GM19438 (cell line): ENCODE data around the gene P3H3.

Source experiments
- ATAC-seq: cut with Tn5 transposase; IDR thresholded peaks from one replicate; pipeline ENCODE4 v1.9.1; 2021; ENCODE audit warnings: low read depth; ENCODE audit not compliant: unreplicated experiment

P3H3 gene

DNA sequence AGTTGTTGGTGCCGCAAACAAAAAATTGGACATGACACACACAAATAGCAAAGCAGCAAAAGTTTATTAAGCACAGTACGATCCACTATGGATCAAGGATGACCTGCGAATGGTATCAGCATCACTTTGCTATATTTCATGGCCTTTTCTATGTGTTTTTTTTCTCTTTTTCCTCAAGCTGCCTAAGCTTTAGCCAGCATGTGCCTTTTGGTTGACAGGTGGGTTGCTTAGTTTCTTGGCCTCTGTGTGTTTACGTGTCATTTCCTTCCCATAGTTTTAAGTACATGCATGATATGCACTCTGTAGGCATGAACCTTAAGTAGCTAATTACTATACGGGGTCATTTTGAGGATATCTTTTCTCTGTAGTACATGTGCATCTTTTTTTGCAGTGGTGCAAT lies 29.1 kb upstream of the P3H3 start:
- no peak for ATAC-seq

DNA sequence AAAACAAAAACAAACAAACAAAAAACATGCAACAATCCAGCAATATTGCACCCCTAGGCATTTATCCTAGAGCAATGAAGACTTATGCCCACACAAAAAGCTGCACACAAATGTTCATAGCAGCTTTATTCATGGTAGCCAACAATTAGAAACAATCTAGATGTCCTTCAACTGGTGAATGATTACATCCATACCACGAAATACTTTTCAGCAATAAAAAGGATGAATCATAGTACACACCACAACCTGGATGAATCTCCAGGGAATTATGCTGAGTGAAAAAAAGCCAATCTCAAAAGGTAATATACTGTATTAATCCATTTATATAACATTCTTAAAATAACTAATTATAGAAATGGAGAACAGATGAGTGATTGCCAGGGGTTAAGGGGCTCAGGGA lies 21.0 kb upstream of the P3H3 start:
- no peak for ATAC-seq

DNA sequence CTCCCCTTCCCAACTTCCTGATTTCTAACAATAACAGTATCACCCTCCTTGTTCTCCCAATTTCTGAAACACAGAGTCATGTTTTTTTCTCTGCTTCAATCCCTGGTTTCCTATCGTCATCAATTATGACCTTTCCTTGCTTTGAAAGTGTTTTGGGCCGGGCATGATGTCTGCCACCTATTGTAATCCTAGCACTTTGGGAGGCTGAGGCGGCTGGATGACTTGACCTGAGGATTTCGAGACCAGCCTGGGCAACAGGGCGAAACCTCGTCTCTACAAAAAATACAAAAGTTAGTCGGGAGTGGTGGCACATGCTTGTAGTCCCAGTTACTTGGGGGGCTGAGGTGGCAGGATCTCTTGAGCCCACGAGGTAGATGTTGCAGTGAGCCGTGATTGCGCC lies 19.2 kb upstream of the P3H3 start:
- no peak for ATAC-seq

DNA sequence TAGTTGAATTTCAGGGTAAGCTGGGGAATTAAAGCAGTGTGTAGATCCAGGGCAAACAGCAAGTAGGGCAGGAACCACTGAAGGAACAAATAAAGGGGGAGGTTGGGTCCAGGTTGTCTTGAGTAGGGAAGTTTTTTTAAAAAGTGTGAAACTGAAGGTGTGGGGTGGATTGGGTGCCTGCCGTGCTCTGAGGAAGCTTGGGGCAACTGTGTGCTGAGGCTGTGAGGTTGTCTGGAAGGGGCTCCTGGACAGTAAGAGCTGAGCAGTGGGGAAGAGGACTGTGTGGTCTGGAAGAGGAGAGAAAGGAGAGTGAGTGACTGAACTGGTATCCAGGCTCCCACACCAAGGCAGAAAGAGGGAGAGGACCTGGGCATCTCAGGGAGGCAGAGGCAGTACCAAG lies 17.4 kb upstream of the P3H3 start:
- ATAC-seq = no peak

DNA sequence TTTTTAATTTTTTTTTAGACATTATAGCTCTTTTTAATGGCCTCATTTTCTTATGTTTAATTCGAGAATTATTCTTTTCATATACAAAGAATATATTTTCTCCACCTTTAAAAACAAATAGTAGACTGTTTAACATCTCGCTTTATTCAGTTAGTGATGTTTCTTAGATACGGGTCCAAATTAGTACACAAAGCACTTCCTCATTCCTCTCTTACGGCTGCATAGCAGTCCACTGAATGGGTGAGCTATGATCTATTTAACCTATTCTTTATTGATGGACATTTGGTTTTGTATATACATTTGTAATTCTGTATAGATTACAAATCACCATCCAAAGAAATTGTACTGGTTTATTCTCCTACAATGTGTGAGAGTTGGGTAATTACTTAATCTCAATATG lies 14.8 kb upstream of the P3H3 start:
- no peak for ATAC-seq

DNA sequence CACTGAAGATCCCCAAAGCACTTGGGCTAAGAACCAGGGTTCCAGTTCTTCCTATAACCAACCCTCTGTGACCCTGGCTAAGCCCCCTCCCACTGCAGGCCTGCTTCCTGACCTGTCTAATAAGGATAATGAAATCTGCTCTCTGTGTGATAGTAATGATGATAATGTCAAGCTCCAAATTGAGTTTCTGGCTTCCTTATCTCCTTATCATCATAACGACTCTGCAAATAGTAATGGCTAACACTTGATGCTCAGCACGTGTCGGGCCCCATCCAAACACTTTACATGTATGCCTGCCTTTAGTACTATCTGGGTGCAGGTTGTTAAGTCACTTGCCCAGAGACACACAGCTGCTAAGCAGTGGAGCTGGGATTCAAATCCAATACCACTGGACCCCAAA lies 11.6 kb upstream of the P3H3 start:
- ATAC-seq = no peak

DNA sequence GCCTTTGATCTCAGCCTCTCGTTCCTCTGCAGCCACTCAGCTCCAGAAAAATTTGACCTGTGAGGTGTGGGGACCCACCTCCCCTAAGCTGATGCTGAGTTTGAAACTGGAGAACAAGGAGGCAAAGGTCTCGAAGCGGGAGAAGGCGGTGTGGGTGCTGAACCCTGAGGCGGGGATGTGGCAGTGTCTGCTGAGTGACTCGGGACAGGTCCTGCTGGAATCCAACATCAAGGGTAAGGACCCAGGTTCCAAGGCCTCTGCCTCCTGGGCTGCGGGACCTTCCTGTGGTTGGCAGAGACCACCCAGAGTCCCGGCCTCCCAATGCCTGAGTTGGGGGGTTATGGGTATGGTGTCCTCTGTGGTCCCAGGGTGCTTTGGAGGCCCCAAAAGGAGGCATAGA lies 11.1 kb upstream of the P3H3 start:
- ATAC-seq = no peak

DNA sequence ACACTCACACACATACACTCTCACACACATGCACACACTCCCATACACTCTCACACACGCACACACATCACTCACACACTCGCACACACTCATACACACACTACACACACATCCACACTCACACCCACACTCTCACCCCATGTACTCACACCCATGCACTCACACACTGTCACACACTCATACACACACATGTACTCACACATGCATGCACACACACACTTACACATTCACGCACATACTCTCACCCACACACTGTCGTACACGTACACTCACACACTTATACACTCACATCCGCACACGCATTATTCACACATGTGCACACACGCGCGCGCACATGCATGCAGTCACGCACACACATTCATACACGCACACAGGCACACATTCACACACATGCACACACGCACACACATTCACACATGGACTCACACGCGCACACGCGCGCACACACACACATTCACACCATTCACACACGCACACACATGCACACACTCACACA lies 10.5 kb upstream of the P3H3 start:
- no peak for ATAC-seq

DNA sequence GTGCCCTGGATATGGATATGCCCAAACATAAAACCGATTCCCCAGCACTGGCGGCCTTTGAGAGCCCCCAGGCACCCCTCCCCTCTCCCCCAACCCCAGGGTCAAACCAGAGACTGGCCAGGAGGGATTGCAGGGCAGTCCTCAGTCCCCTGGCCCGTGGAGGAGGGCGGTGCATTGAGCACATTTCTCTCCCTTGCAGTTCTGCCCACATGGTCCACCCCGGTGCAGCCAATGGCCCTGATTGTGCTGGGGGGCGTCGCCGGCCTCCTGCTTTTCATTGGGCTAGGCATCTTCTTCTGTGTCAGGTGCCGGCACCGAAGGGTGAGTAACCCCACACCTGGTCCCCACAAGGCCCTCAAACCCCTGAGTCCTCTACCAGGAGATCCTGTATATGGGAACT lies 10.0 kb upstream of the P3H3 start:
- no peak for ATAC-seq

DNA sequence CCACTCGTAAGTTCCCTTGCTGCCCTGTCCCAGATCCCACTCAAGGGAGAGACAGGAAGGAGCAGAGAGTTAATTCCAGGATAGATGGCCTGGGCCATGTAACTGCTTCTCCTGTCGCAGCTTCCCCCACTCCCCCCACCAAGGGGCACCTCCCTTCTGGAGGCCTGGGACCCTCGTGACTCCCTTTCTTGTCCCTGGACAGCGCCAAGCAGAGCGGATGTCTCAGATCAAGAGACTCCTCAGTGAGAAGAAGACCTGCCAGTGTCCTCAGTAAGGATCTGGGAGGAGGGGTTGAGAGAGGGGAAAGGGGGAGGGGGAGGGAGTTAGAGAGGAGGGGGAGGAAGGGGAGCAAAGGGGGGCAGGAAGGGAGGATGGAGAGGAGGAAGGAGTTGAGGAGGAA lies 9.6 kb upstream of the P3H3 start:
- no peak for ATAC-seq

DNA sequence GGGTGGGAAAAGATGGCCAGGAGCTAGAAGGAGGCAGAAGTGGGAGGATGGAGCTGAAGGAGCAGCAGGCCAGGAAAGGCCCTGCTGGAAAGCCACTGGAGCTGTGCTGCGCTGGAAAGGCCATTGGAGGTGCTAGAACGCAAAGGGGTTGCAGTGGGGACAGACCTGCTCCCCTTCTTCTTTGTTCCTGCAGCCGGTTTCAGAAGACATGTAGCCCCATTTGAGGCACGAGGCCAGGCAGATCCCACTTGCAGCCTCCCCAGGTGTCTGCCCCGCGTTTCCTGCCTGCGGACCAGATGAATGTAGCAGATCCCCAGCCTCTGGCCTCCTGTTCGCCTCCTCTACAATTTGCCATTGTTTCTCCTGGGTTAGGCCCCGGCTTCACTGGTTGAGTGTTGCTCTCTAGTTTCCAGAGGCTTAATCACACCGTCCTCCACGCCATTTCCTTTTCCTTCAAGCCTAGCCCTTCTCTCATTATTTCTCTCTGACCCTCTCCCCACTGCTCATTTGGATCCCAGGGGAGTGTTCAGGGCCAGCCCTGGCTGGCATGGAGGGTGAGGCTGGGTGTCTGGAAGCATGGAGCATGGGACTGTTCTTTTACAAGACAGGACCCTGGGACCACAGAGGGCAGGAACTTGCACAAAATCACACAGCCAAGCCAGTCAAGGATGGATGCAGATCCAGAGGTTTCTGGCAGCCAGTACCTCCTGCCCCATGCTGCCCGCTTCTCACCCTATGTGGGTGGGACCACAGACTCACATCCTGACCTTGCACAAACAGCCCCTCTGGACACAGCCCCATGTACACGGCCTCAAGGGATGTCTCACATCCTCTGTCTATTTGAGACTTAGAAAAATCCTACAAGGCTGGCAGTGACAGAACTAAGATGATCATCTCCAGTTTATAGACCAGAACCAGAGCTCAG lies 8.8 kb upstream of the P3H3 start:
- ATAC-seq = no peak

DNA sequence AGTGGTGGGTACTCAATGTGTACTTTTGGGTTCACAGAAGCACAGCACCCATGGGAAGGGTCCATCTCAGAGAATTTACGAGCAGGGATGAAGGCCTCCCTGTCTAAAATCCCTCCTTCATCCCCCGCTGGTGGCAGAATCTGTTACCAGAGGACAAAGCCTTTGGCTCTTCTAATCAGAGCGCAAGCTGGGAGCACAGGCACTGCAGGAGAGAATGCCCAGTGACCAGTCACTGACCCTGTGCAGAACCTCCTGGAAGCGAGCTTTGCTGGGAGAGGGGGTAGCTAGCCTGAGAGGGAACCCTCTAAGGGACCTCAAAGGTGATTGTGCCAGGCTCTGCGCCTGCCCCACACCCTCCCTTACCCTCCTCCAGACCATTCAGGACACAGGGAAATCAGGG lies 8.0 kb upstream of the P3H3 start:
- ATAC-seq = no peak

DNA sequence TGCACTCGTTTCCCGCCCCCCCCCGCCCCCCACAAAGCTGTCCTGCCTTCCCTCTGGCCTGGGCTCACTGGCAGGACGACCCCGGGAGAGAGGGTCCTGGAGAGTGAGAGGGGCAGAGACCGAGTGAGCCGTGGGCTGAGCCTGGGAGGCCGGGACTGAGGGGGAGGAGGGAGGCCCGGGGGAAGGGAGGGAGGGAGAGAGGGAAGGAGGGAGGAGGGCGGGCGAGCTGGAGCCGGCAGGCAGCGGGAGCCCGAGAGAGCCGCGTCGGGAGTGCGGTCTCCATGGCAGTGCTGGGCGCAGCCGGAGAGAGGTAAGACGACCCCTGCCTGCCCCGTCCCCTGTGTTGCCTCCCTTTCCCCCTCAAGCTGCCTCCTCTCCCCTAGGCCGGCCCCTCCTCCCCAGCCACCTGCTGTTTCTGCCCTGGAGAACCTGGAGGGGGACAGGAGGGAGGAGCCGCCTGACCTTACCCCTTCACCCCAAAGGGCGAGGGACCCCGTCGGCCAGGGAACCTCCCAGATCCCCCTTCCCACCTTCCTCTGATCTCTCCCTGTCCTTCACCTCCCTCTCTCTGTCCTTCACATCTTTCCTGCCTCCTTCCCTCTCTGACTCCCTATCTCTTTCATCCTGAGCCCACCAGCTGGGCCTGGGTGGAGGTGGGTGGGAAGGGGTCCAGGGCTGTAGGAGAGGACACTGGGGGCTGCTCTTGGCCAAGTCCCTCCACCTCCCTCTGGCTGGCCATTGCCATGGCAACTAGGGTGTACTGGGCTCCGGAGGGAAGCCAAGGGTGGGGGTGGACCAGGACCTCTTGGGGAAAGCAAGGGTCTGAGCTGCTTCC lies 6.4 kb upstream of the P3H3 start, which contains the start of gene GPR162:
TSS of gene GPR162 (plus strand) at position 231 of the 835 bp plus-strand sequence. CDS start 2,078 bp downstream, outside the sequence.
- no peak for ATAC-seq

DNA sequence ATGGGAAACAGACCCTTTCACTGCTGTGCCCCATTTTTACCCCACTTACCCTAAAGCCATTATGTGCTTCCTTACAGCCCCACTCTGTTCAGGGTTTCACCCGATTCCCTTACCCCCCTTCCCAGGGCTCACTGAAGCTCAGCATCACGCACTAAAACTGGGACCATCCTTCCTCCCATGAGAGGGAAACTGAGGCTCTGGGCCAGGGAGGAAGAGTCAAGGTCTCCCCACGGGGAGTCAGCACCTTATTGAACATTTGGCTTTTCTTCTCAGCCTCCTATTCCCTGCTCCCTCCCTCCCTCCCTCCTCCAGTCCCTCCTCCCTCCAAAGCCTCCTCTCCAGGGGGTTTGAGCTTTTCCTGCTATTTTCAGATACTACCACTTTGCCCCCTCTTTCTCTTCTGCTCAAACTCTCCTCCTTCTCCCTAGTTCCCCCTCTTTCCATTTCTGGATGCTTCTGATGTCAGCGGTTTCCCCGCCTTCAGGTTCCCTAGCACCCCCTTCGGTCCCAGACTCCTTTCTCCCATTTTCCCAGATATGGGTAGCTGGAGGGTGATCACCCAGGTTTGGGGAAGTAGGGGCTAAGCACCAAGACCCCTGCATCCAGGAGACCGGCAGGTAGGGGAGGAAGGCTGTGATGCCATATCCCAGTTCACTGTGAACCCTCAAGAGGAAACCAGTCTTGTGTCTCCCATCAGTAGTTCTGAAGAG lies 5.6 kb upstream of the P3H3 start:
- no peak for ATAC-seq

DNA sequence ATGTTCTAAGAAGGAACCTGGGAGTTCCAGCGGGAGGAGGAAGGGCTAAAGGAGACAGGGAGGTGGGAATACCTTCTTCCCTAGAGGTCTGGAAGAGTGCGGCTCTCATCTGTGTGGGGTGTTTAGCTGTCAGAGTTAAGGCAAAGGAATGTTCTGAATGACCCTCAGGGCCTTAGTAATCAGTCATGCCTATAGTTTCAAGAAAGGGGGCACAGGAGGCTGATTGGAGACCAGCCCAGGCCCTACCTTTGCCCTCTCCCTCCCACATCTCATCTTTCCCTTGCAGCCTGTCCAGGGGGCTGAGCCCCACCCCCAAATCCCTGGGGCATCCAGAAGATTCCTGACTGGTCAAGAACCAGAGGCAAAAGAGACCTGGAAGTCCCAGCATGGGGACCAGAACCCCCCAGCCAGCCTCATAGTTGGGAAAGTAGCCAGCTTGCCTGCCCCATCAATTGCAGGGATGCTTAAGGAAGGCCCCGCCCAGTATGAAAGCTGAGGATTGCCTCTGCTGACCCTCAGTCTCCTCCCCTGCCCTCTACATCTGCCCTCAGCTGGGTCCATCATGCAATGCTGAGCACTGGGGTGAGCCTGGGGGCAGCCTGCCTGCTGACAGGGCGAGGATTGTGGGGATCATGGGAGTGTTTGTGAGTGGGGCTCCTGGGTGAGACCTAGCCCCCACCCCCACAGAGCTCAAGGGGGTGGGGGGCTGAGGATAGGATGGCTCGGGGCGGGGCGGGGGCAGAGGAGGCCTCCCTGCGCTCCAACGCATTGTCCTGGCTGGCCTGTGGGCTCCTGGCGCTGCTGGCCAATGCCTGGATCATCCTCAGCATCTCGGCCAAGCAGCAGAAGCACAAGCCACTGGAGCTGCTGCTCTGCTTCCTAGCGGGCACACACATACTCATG lies 4.8 kb upstream of the P3H3 start:
- no peak for ATAC-seq

DNA sequence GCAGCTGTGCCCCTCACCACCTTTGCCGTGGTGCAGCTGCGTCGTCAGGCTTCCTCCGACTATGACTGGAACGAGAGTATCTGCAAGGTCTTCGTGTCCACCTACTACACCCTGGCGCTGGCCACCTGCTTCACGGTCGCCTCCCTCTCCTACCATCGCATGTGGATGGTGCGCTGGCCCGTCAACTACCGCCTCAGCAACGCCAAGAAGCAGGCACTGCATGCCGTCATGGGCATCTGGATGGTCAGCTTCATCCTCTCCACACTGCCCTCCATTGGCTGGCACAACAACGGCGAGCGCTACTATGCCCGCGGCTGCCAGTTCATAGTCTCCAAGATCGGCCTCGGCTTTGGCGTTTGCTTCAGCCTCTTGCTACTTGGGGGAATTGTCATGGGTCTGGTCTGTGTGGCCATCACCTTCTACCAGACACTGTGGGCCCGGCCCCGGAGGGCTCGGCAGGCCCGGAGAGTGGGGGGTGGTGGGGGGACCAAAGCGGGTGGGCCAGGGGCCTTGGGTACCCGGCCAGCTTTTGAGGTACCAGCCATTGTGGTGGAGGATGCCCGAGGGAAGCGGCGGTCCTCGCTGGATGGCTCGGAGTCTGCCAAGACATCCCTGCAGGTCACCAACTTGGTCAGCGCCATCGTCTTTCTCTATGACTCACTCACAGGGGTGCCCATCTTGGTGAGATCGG lies 4.0 kb upstream of the P3H3 start:
- no peak for ATAC-seq

DNA sequence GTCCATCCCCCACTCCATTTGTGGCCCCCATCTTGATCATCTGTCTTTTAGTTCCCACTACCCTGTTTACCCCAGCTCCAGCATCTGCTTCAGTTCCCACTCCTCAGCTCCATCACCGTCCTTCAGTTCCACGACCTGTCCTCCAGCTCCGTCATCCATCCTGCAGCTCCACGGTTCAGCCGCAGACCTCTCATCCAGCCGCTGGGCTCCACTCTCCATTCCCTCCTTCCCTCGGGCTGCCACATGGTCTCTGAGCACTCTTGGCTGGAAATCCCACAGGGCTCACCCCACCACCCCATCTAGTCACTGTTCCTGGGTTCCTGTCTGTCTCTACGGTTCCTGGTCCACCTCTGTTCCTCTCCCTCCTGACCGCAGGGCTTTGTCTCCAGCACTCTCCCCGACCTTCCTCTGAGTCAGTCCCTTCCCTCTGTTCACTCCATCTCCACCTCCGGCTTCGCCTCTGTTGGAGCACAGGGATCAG lies 3.3 kb upstream of the P3H3 start:
- no peak for ATAC-seq

DNA sequence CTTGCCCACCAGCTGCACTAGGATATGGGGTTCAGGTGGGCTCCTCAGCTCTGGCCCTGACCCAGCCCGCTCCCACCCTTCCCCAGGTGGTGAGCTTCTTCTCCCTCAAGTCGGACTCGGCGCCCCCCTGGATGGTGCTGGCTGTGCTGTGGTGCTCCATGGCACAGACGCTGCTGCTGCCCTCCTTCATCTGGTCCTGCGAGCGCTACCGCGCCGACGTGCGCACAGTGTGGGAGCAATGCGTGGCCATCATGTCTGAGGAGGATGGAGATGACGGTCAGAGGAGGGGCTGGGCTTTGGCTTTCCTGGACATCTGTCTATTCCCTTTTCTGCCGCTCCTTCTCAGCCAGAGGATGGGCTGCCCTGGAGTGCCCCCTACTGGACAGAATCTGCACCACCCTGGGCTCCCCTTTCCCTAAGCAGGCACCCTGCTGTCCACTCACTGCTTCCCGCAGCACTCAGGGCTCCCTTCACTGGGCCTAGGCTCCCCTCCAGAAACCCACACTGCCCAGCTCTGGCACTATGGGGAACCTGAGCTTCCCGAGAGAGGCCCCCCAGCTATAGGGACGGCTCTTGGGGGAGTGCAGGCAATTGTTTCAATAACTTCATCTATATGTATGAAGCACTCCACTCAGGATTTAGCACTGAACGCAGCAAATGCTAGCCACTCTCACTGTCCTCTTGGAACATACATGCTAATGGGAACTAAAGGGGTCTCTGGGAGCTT lies 2.6 kb upstream of the P3H3 start:
- no peak for ATAC-seq
